Upper lobe of left lung (tissue), 4 donors: ENCODE measurements around the gene KLF13.

Experiments
- CTCF ChIP-seq, 6 experiments: fragments of 450-650 bp in 4 of 6; fragments of 200-600 bp in 2 of 6; sonication (generic) in 2 of 6; IDR thresholded peaks; one replicate each; pipeline ENCODE4 v1.5.1; 2016 to 2019; ENCODE audit warnings: antibody characterized with exemption in 6 of 6
- POLR2A ChIP-seq, 4 donors: fragments of 450-650 bp; IDR thresholded peaks; one replicate each; pipeline ENCODE4 v1.5.1; 2016 to 2017; ENCODE audit warnings: antibody characterized with exemption in 4 of 4, mild to moderate bottlenecking in 2 of 4

- no peak for TF ChIP-seq POLR2A (IDR thresholded peaks at IDR 0.05)
- no peak for TF ChIP-seq CTCF (IDR thresholded peaks at IDR 0.05)
Measured at GRCh38 chr15:31378363-31378903, 51.8 kb downstream of the KLF13 start.
